K562 (cell line): ENCODE data around the gene ASB4. TPM values are rescaled to one million over a fixed set of nuclear protein-coding genes. Genes with fewer than 3 reads are reported as not detected.

Experiments
- ATAC-seq: fragments of 200-7000 bp; cut with Tn5 transposase; 3 replicates; pipeline ENCODE4 v1.9.1; 2020; ENCODE audit warnings: moderate library complexity
- BruUV-seq: library from RNA; stranded (reverse); fragments of 400-500 nt; replicated peaks from 2 replicates; lab custom pipeline; 2021; lab: Mats Ljungman, UMichigan
- CTCF ChIA-PET: fragments of 300-600 bp; formaldehyde crosslinking; extraction: SDS; loops from one replicate; lab custom pipeline; 2021; ENCODE audit warnings: low intra/inter-chr PET ratio; lab: Yijun Ruan, JAX
- POLR2A ChIA-PET: fragments of 300-600, 350-650 bp; sonication (Branson Sonifier 250); formaldehyde crosslinking; extraction: SDS; loops from one replicate; lab custom pipeline; 2021; ENCODE audit warnings: antibody characterized with exemption, inconsistent platforms; lab: Yijun Ruan, JAX
- DNase-seq, 4 experiments: peaks; one replicate each; pipeline versions ENCODE4 v3.0.0 to v3.0.0-alpha.2; 2011 to 2018; ENCODE audit warnings: low spot score in 3 of 4, mixed read lengths in 3 of 4; ENCODE audit errors: extremely low read depth in 1 of 4
- FAIRE-seq: peaks from 2 replicates; lab custom pipeline; 2011; peaks lifted over from hg19 to GRCh38; lab: Jason Lieb, UNC
- H2AFZ ChIP-seq: 2 replicates; pipeline ENCODE4 v1.6.0; 2011; ENCODE audit warnings: low read depth, low read length, control low read depth, inconsistent platforms
- H3K27ac ChIP-seq: fragments of 200-600 bp; 3 replicates; pipeline ENCODE4 v1.8.0; 2011; ENCODE audit warnings: low read depth, mild to moderate bottlenecking, control low read depth, inconsistent platforms, low read length, moderate library complexity, mixed read lengths; ENCODE audit errors: extremely low read depth
- H3K27me3 ChIP-seq, 2 experiments: fragments of 300-600 bp in 1 of 2; 2 replicates in 1 of 2; 3 replicates in 1 of 2; pipeline versions ENCODE4 v1.6.0 to v1.8.0; 2011; ENCODE audit warnings: inconsistent platforms in 2 of 2, low read length in 2 of 2, mild to moderate bottlenecking in 1 of 2, mixed read lengths in 1 of 2, moderate library complexity in 1 of 2; ENCODE audit not compliant: control insufficient read depth in 2 of 2, insufficient read depth in 2 of 2
- H3K36me3 ChIP-seq: fragments of 300-600 bp; 3 replicates; pipeline ENCODE4 v1.8.0; 2011; ENCODE audit warnings: mild to moderate bottlenecking, low read length, inconsistent platforms; ENCODE audit not compliant: control insufficient read depth, insufficient read depth
- H3K4me1 ChIP-seq, 2 experiments: fragments of 200-600 bp in 1 of 2; replicated peaks in 1 of 2; 2 replicates in 1 of 2; 3 replicates in 1 of 2; pipeline versions ENCODE4 v1.5.1 to v1.8.0; 2011; ENCODE audit warnings: inconsistent platforms in 2 of 2, low read length in 2 of 2, mild to moderate bottlenecking in 1 of 2, mixed read lengths in 1 of 2, moderate library complexity in 1 of 2; ENCODE audit not compliant: control insufficient read depth in 2 of 2, insufficient read depth in 2 of 2
- H3K4me2 ChIP-seq: 2 replicates; pipeline ENCODE4 v1.6.1; 2011; ENCODE audit warnings: low read length, control low read depth, inconsistent platforms, mixed read lengths; ENCODE audit not compliant: insufficient read depth
- H3K4me3 ChIP-seq: fragments of 200-600 bp; sonication (generic), shearing (Covaris generic); 2 replicates; pipeline ENCODE4 v1.5.1; 2016; ENCODE audit warnings: control low read depth, inconsistent platforms
- H3K79me2 ChIP-seq: fragments of 200-600 bp; 3 replicates; pipeline ENCODE4 v1.8.0; 2011; ENCODE audit warnings: low read length, inconsistent platforms; ENCODE audit not compliant: control insufficient read depth, insufficient read depth
- H3K9ac ChIP-seq, 2 experiments: 2 replicates each; pipeline versions ENCODE4 v1.6.0 to v1.6.1; 2011; ENCODE audit warnings: low read depth in 2 of 2, low read length in 2 of 2, control low read depth in 1 of 2, inconsistent platforms in 1 of 2, mild to moderate bottlenecking in 1 of 2, mixed read lengths in 1 of 2; ENCODE audit not compliant: insufficient read depth in 1 of 2
- H3K9me1 ChIP-seq: one replicate; pipeline ENCODE4 v1.6.0; 2011; ENCODE audit warnings: inconsistent platforms, mild to moderate bottlenecking, low read length, moderate library complexity; ENCODE audit not compliant: control insufficient read depth, insufficient read depth
- H3K9me3 ChIP-seq: replicated peaks from 2 replicates; pipeline ENCODE4 v1.5.1; 2011; ENCODE audit warnings: low read depth, low read length, inconsistent platforms; ENCODE audit not compliant: control insufficient read depth, insufficient read depth
- H4K20me1 ChIP-seq: replicated peaks from 2 replicates; pipeline ENCODE4 v1.6.1; 2011; ENCODE audit warnings: low read length, inconsistent platforms, mixed read lengths; ENCODE audit not compliant: control insufficient read depth, insufficient read depth
- CEBPG ChIP-seq, 3 experiments: fragments of 200-800 bp in 1 of 3; sonication (Bioruptor generic) in 1 of 3; sonication (generic) in 1 of 3; formaldehyde crosslinking in 1 of 3; IDR thresholded peaks in 2 of 3; conservative IDR thresholded peaks in 1 of 3; 2 replicates each; pipeline versions ENCODE4 v1.6.1 to v1.8.0; 2016 to 2022; ENCODE audit warnings: missing compliant biosample characterization in 2 of 3, missing genetic modification characterization in 2 of 3, mild to moderate bottlenecking in 1 of 3, missing genetic modification reagents in 1 of 3
- DNMT1 ChIP-seq: fragments of 450-650 bp; IDR thresholded peaks from 2 replicates; pipeline ENCODE4 v1.6.1; 2016; ENCODE audit warnings: antibody characterized with exemption, mild to moderate bottlenecking
- SP1 ChIP-seq: sonication (generic); formaldehyde crosslinking; IDR thresholded peaks from 2 replicates; pipeline ENCODE4 v1.8.1; 2022; ENCODE audit warnings: mild to moderate bottlenecking, missing genetic modification reagents
- ZNF121 ChIP-seq: sonication (generic); formaldehyde crosslinking; conservative IDR thresholded peaks from 2 replicates; pipeline ENCODE4 v1.8.0; 2022; ENCODE audit warnings: missing genetic modification reagents
- WGBS: fragments of 100-300 bp; shearing (Covaris generic); methylation state at CpG from one replicate; pipeline ENCODE4 v1.1.6; 2016; ENCODE audit warnings: low coverage, mixed read lengths; ENCODE audit not compliant: insufficient coverage; ENCODE audit errors: missing lambda C conversion rate; 5-methylcytosine and 5-hydroxymethylcytosine counted together
- in situ Hi-C: fragments of 300-500 bp; cut with MboI; formaldehyde crosslinking; loops from 4 replicates; pipeline ENCODE4 v1.15.0; 2018; ENCODE audit warnings: inconsistent platforms, mixed read lengths
- intact Hi-C: fragments of 100-400 bp; cut with micrococcal nuclease; formaldehyde crosslinking; loops from 2 replicates; pipeline ENCODE4 v1.14.2; 2022
- polyA plus RNA-seq, 8 experiments: library from polyadenylated mRNA; depleted of rRNA in 4 of 8; stranded (reverse) in 5 of 8; unstranded in 3 of 8; fragments of >200 nt; fragmentation: Nextera tagmentation in 2 of 8; fragmentation: Illumina TruSeq in 1 of 8; extraction: Ambion mirVana in 2 of 8; extraction: Trizol in 1 of 8; gene quantifications; 2 replicates each; pipeline versions ENCODE4 v1.2.1 to v1.2.3, GENCODE V29; 2011 to 2014; ENCODE audit warnings: inconsistent platforms in 1 of 8, missing spikeins in 1 of 8
- total RNA-seq, 7 experiments: library from RNA; depleted of rRNA in 6 of 7; stranded (reverse); fragments of >200 nt in 6 of 7; fragmentation: Illumina TruSeq in 2 of 7; extraction: Trizol in 2 of 7; gene quantifications; 2 replicates each; pipeline versions ENCODE4 v1.2.1 to v1.2.3, GENCODE V29; 2011 to 2021; ENCODE audit warnings: low replicate concordance in 1 of 7
- TF ChIP-seq, protein P1 (sequence below): fragments of 450-650 bp; IDR thresholded peaks from 2 replicates; pipeline ENCODE4 v1.6.1; 2016; ENCODE audit warnings: mild to moderate bottlenecking, moderate library complexity
- TF ChIP-seq, protein P2 (sequence below): IDR thresholded peaks from 2 replicates; pipeline ENCODE4 v1.6.1; 2011; ENCODE audit warnings: borderline replicate concordance, low read depth, mild to moderate bottlenecking, moderate library complexity, low read length; ENCODE audit not compliant: insufficient read depth, poor library complexity, severe bottlenecking

Gene ASB4
- total and polyA plus RNA-seq, 9 of the 15 experiments (the other 6 are each of a cell fraction or from before 2014, with no cell fraction given): 0.03 to 0.07 TPM; not detected in 7

DNA sequence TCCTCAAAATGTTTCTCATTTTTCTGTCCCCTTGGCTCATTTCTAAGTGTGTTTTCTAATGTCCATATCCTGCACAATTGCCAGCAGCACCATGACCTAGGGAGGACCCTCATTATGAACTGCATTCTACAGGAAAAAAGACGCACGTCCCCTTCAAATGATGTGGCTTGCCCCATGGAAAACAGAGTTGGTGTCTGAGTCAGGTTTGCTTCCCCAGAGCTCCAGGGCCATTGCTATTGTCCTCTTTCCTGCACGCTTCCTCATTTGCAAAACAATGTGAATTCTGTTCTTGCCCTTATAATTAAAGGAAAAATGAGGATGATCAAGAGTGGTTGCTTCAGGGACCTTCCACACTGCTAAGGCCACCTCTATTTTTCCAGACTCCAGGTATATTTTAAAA, 14.7 kb upstream of the ASB4 start:
- H3K79me2 ChIP-seq: no peaks in the 10 kb centered on the region
- no peak for ATAC-seq
- H3K27ac ChIP-seq: no peak overlapping the region
- ChIA-PET CTCF (no interaction called here), POLR2A (interaction anchor here (0.6 kb wide), 1 partner anchor 125 kb away, joined by 3 read pairs; no protein-coding TSS in a partner anchor)
- H2AFZ ChIP-seq: no peak overlapping the region
- H3K4me1 ChIP-seq: no peaks in the 10 kb centered on the region
- no peak for FAIRE-seq
- intact Hi-C loops (loop anchor here (10.0 kb wide), 1 partner anchor 1176 kb away; no protein-coding TSS in a partner anchor), in situ Hi-C loops (no loop called here)
- DNase-seq: no peak
- no TSS peak for BruUV-seq
- H3K9me3 ChIP-seq: no peaks in the 10 kb centered on the region
- H3K27me3 ChIP-seq: peaks cover 3 to 9% of the 10 kb centered on the region in 2 experiments; a peak in 3 of 5 replicates
- H3K36me3 ChIP-seq: no peaks in the 10 kb centered on the region
- no peak overlapping the region for H3K9ac ChIP-seq
- H4K20me1 ChIP-seq: no peaks in the 10 kb centered on the region
- H3K9me1 ChIP-seq: no peaks in the 10 kb centered on the region
- no peak overlapping the region for H3K4me2 ChIP-seq
- no peak overlapping the region for H3K4me3 ChIP-seq
- 4% methylated on average over 3 of the region's 3 CpGs for WGBS
- TF ChIP-seq, protein P1, sequence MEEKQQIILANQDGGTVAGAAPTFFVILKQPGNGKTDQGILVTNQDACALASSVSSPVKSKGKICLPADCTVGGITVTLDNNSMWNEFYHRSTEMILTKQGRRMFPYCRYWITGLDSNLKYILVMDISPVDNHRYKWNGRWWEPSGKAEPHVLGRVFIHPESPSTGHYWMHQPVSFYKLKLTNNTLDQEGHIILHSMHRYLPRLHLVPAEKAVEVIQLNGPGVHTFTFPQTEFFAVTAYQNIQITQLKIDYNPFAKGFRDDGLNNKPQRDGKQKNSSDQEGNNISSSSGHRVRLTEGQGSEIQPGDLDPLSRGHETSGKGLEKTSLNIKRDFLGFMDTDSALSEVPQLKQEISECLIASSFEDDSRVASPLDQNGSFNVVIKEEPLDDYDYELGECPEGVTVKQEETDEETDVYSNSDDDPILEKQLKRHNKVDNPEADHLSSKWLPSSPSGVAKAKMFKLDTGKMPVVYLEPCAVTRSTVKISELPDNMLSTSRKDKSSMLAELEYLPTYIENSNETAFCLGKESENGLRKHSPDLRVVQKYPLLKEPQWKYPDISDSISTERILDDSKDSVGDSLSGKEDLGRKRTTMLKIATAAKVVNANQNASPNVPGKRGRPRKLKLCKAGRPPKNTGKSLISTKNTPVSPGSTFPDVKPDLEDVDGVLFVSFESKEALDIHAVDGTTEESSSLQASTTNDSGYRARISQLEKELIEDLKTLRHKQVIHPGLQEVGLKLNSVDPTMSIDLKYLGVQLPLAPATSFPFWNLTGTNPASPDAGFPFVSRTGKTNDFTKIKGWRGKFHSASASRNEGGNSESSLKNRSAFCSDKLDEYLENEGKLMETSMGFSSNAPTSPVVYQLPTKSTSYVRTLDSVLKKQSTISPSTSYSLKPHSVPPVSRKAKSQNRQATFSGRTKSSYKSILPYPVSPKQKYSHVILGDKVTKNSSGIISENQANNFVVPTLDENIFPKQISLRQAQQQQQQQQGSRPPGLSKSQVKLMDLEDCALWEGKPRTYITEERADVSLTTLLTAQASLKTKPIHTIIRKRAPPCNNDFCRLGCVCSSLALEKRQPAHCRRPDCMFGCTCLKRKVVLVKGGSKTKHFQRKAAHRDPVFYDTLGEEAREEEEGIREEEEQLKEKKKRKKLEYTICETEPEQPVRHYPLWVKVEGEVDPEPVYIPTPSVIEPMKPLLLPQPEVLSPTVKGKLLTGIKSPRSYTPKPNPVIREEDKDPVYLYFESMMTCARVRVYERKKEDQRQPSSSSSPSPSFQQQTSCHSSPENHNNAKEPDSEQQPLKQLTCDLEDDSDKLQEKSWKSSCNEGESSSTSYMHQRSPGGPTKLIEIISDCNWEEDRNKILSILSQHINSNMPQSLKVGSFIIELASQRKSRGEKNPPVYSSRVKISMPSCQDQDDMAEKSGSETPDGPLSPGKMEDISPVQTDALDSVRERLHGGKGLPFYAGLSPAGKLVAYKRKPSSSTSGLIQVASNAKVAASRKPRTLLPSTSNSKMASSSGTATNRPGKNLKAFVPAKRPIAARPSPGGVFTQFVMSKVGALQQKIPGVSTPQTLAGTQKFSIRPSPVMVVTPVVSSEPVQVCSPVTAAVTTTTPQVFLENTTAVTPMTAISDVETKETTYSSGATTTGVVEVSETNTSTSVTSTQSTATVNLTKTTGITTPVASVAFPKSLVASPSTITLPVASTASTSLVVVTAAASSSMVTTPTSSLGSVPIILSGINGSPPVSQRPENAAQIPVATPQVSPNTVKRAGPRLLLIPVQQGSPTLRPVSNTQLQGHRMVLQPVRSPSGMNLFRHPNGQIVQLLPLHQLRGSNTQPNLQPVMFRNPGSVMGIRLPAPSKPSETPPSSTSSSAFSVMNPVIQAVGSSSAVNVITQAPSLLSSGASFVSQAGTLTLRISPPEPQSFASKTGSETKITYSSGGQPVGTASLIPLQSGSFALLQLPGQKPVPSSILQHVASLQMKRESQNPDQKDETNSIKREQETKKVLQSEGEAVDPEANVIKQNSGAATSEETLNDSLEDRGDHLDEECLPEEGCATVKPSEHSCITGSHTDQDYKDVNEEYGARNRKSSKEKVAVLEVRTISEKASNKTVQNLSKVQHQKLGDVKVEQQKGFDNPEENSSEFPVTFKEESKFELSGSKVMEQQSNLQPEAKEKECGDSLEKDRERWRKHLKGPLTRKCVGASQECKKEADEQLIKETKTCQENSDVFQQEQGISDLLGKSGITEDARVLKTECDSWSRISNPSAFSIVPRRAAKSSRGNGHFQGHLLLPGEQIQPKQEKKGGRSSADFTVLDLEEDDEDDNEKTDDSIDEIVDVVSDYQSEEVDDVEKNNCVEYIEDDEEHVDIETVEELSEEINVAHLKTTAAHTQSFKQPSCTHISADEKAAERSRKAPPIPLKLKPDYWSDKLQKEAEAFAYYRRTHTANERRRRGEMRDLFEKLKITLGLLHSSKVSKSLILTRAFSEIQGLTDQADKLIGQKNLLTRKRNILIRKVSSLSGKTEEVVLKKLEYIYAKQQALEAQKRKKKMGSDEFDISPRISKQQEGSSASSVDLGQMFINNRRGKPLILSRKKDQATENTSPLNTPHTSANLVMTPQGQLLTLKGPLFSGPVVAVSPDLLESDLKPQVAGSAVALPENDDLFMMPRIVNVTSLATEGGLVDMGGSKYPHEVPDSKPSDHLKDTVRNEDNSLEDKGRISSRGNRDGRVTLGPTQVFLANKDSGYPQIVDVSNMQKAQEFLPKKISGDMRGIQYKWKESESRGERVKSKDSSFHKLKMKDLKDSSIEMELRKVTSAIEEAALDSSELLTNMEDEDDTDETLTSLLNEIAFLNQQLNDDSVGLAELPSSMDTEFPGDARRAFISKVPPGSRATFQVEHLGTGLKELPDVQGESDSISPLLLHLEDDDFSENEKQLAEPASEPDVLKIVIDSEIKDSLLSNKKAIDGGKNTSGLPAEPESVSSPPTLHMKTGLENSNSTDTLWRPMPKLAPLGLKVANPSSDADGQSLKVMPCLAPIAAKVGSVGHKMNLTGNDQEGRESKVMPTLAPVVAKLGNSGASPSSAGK: no peak
- TF ChIP-seq, protein P2, sequence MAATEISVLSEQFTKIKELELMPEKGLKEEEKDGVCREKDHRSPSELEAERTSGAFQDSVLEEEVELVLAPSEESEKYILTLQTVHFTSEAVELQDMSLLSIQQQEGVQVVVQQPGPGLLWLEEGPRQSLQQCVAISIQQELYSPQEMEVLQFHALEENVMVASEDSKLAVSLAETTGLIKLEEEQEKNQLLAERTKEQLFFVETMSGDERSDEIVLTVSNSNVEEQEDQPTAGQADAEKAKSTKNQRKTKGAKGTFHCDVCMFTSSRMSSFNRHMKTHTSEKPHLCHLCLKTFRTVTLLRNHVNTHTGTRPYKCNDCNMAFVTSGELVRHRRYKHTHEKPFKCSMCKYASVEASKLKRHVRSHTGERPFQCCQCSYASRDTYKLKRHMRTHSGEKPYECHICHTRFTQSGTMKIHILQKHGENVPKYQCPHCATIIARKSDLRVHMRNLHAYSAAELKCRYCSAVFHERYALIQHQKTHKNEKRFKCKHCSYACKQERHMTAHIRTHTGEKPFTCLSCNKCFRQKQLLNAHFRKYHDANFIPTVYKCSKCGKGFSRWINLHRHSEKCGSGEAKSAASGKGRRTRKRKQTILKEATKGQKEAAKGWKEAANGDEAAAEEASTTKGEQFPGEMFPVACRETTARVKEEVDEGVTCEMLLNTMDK: no peak
- TF ChIP-seq SP1 (CRISPR knock-in tag) (no peak), CEBPG (CRISPR knock-in tag; IDR thresholded peaks at IDR 0.05) (no peak), CEBPG (tag; conservative IDR thresholded peaks at IDR 0.05 in 1 of 2, IDR thresholded peaks at IDR 0.05 in 1 of 2) (no peak), DNMT1 (no peak), ZNF121 (CRISPR knock-in tag) (no peak)
